Measurements from ENCODE around the gene ADAM12. TPM values are rescaled to one million over a fixed set of nuclear protein-coding genes. Genes with fewer than 3 reads are reported as not detected.

ADAM12 gene
- total RNA-seq, 1 donor from 2014 or later = 41.7 TPM

GRCh38 chr10:126087153-126087680 lies 301.1 kb downstream of the ADAM12 start:
- Mint-ChIP-seq H3K27ac (ENCODE audit: unreplicated experiment) (no peak overlapping the region), H3K9me3 (ENCODE audit: unreplicated experiment) (peaks cover 4% of the 10 kb centered on the region), H3K27me3 (ENCODE audit: unreplicated experiment) (no peaks in the 10 kb centered on the region), H3K4me3 (ENCODE audit: unreplicated experiment) (no peak overlapping the region), H3K36me3 (ENCODE audit: unreplicated experiment) (peaks cover 11% of the 10 kb centered on the region), H3K4me1 (ENCODE audit: unreplicated experiment) (peaks cover 31% of the 10 kb centered on the region)
- TF ChIP-seq, protein P1, sequence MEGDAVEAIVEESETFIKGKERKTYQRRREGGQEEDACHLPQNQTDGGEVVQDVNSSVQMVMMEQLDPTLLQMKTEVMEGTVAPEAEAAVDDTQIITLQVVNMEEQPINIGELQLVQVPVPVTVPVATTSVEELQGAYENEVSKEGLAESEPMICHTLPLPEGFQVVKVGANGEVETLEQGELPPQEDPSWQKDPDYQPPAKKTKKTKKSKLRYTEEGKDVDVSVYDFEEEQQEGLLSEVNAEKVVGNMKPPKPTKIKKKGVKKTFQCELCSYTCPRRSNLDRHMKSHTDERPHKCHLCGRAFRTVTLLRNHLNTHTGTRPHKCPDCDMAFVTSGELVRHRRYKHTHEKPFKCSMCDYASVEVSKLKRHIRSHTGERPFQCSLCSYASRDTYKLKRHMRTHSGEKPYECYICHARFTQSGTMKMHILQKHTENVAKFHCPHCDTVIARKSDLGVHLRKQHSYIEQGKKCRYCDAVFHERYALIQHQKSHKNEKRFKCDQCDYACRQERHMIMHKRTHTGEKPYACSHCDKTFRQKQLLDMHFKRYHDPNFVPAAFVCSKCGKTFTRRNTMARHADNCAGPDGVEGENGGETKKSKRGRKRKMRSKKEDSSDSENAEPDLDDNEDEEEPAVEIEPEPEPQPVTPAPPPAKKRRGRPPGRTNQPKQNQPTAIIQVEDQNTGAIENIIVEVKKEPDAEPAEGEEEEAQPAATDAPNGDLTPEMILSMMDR (IDR thresholded peaks at IDR 0.05) = no peak
- no peak for DNase-seq (ENCODE audit: extremely low spot score, unreplicated experiment)

DNA sequence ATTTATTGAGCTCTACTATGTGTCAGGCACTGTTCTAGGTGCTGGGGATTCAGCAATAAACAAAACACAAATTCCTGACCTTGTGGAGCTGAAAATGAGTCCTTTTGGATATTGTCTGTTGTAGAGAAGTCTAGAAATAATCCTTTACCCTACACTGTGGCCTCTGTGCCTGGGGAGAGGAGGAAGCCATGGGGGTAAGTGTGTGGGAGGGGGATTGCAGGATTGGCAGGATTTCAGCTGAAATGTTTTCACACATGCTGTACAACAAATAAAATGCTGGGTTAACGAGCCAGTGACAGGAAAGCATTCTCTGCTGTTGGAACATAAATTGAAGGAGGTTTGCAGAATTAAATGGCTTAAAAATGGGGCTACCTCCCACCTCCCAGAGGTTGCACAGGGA lies 302.5 kb downstream of the ADAM12 start:
- TF ChIP-seq, protein P1 (IDR thresholded peaks at IDR 0.05) = no peak
- H3K4me1 Mint-ChIP-seq (ENCODE audit: unreplicated experiment) = peaks cover 26% of the 10 kb centered on the region
- no peak for DNase-seq (ENCODE audit: extremely low spot score, unreplicated experiment)
- H3K36me3 Mint-ChIP-seq (ENCODE audit: unreplicated experiment) = peaks cover 4% of the 10 kb centered on the region
- no peak overlapping the region for H3K4me3 Mint-ChIP-seq (ENCODE audit: unreplicated experiment)
- no peaks in the 10 kb centered on the region for H3K27me3 Mint-ChIP-seq (ENCODE audit: unreplicated experiment)
- H3K27ac Mint-ChIP-seq (ENCODE audit: unreplicated experiment) = no peak overlapping the region
- H3K9me3 Mint-ChIP-seq (ENCODE audit: unreplicated experiment) = no peaks in the 10 kb centered on the region

GRCh38 chr10:126084369-126084768 lies 303.9 kb downstream of the ADAM12 start:
- DNase-seq (ENCODE audit: extremely low spot score, unreplicated experiment) = no peak
- peaks cover 27% of the 10 kb centered on the region for H3K4me1 Mint-ChIP-seq (ENCODE audit: unreplicated experiment)
- no peak overlapping the region for H3K4me3 Mint-ChIP-seq (ENCODE audit: unreplicated experiment)
- TF ChIP-seq, protein P1 (IDR thresholded peaks at IDR 0.05) = no peak
- no peak overlapping the region for H3K27ac Mint-ChIP-seq (ENCODE audit: unreplicated experiment)
- peaks cover 4% of the 10 kb centered on the region for H3K36me3 Mint-ChIP-seq (ENCODE audit: unreplicated experiment)
- no peaks in the 10 kb centered on the region for H3K9me3 Mint-ChIP-seq (ENCODE audit: unreplicated experiment)
- no peaks in the 10 kb centered on the region for H3K27me3 Mint-ChIP-seq (ENCODE audit: unreplicated experiment)

GRCh38 chr10:126083009-126083408 lies 305.3 kb downstream of the ADAM12 start:
- H3K36me3 Mint-ChIP-seq (ENCODE audit: unreplicated experiment) = peaks cover 4% of the 10 kb centered on the region
- H3K4me1 Mint-ChIP-seq (ENCODE audit: unreplicated experiment) = peaks cover 24% of the 10 kb centered on the region
- TF ChIP-seq, protein P1 (IDR thresholded peaks at IDR 0.05) = no peak
- H3K4me3 Mint-ChIP-seq (ENCODE audit: unreplicated experiment) = no peak overlapping the region
- no peaks in the 10 kb centered on the region for H3K9me3 Mint-ChIP-seq (ENCODE audit: unreplicated experiment)
- H3K27me3 Mint-ChIP-seq (ENCODE audit: unreplicated experiment) = no peaks in the 10 kb centered on the region
- no peak for DNase-seq (ENCODE audit: extremely low spot score, unreplicated experiment)
- no peak overlapping the region for H3K27ac Mint-ChIP-seq (ENCODE audit: unreplicated experiment)

DNA sequence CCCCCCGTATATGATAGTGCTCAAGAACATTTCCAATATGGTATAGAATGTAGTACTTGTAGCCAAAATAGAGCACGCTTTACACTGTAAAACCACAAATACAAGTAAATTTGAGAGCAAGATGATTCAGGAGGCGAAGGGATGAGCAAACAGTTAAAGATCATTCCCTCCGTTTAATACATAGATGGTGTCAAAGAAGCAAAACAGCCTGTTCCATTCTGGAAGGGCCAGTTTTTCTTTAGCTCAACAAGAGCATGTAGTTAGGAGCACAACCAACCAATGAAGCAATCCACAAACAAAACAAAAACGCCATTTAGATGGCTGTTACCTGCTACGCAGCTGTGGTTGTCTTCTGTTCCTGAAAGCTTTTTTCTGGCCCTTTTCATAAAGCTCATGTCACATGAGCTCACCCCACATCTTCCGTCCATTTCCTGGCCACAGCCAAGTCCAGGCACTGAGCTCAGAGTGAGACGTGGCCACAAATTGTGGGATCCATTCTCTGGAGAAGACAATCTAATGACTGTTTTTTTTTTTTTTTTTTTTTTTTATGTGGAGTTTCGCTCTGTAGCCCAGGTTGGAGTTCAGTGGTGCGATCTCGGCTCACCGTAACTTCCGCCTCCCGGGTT lies 306.3 kb downstream of the ADAM12 start:
- DNase-seq (ENCODE audit: extremely low spot score, unreplicated experiment) = no peak
- no peaks in the 10 kb centered on the region for H3K36me3 Mint-ChIP-seq (ENCODE audit: unreplicated experiment)
- H3K9me3 Mint-ChIP-seq (ENCODE audit: unreplicated experiment) = peaks cover 4% of the 10 kb centered on the region
- no peaks in the 10 kb centered on the region for H3K27me3 Mint-ChIP-seq (ENCODE audit: unreplicated experiment)
- H3K27ac Mint-ChIP-seq (ENCODE audit: unreplicated experiment) = no peak overlapping the region
- TF ChIP-seq, protein P1 (IDR thresholded peaks at IDR 0.05) = no peak
- H3K4me3 Mint-ChIP-seq (ENCODE audit: unreplicated experiment) = no peak overlapping the region
- H3K4me1 Mint-ChIP-seq (ENCODE audit: unreplicated experiment) = peaks cover 18% of the 10 kb centered on the region

All from osteocyte (in vitro differentiated cells).